EL (cell line): Measurements from ENCODE around the gene SSU72.
A peak's percentile ranks its signal among the peaks of the same experiment; 100 is the strongest.
"Not testable (repeated sequence)": the region's sequence is repeated elsewhere in the genome, so short reads cannot be mapped to it uniquely, and the experiment has no call there.

Source experiments
- DNase-seq: peaks from one replicate; pipeline ENCODE4 v3.0.0-alpha.2; 2016

The SSU72 gene

GRCh38 chr1:1609822-1610485 lies 35.3 kb upstream of the SSU72 start:
- no peak for DNase-seq

GRCh38 chr1:1606232-1606631 lies 31.6 kb upstream of the SSU72 start:
- DNase-seq: no peak

- no peak for DNase-seq
Observed at GRCh38 chr1:1605724-1606123, 31.1 kb upstream of the SSU72 start.

GRCh38 chr1:1605034-1605591 lies 30.4 kb upstream of the SSU72 start:
- no peak for DNase-seq

- DNase-seq: no peak
Observed at GRCh38 chr1:1604374-1605033, 29.8 kb upstream of the SSU72 start.

GRCh38 chr1:1603671-1604373 lies 29.2 kb upstream of the SSU72 start:
- no peak for DNase-seq

GRCh38 chr1:1602968-1603506 lies 28.4 kb upstream of the SSU72 start:
- no peak for DNase-seq

- no peak for DNase-seq
Observed at GRCh38 chr1:1602304-1602967, 27.8 kb upstream of the SSU72 start.

- no peak for DNase-seq
Observed at GRCh38 chr1:1601564-1602303, 27.1 kb upstream of the SSU72 start.

GRCh38 chr1:1600861-1601563 lies 26.3 kb upstream of the SSU72 start:
- no peak for DNase-seq

GRCh38 chr1:1599935-1600860 lies 25.5 kb upstream of the SSU72 start, which contains the start of gene FNDC10:
Gene FNDC10, minus strand, starts transcription at chr1:1600135. Its CDS starts 120 bp downstream, at chr1:1600015.
- no peak for DNase-seq

- peak; percentile 41 for DNase-seq
Observed at GRCh38 chr1:1599030-1599934, 24.6 kb upstream of the SSU72 start.

GRCh38 chr1:1598720-1599029 lies 24.0 kb upstream of the SSU72 start:
- no peak for DNase-seq

- no peak for DNase-seq
Observed at GRCh38 chr1:1598051-1598719, 23.5 kb upstream of the SSU72 start.

GRCh38 chr1:1597275-1597930 lies 22.7 kb upstream of the SSU72 start:
- DNase-seq: no peak

GRCh38 chr1:1596493-1597274 lies 22.0 kb upstream of the SSU72 start:
- no peak for DNase-seq

GRCh38 chr1:1595341-1595740 lies 20.7 kb upstream of the SSU72 start:
- DNase-seq: not testable (repeated sequence)
